PFSK-1 (cell line): ENCODE results near the gene SMARCC1.

ENCODE experiments used
- FOXP2 ChIP-seq: optimal IDR thresholded peaks from 2 replicates; pipeline ENCODE3; 2011; ENCODE audit warnings: borderline replicate concordance, control low read depth, inconsistent platforms; ENCODE audit not compliant: insufficient read depth; ENCODE audit errors: extremely low read length, extremely low read depth
- POLR2AphosphoS5 ChIP-seq: IDR thresholded peaks from 2 replicates; pipeline ENCODE4 v1.6.1; 2012; ENCODE audit warnings: low read depth, mild to moderate bottlenecking, control low read depth, low read length, moderate library complexity
- REST ChIP-seq, 2 experiments: IDR thresholded peaks; 2 replicates each; pipeline versions ENCODE4 v1.6.1 to v1.8.0; 2011 to 2012; ENCODE audit warnings: low read depth in 2 of 2, low read length in 2 of 2, control low read depth in 1 of 2, inconsistent platforms in 1 of 2, mild to moderate bottlenecking in 1 of 2, moderate library complexity in 1 of 2; ENCODE audit not compliant: insufficient read depth in 1 of 2
- SIN3A ChIP-seq: IDR thresholded peaks from 2 replicates; pipeline ENCODE4 v1.6.1; 2012; ENCODE audit warnings: mild to moderate bottlenecking, low read length, moderate library complexity, borderline replicate concordance; ENCODE audit not compliant: insufficient read depth
- TAF1 ChIP-seq: IDR thresholded peaks from 2 replicates; pipeline ENCODE4 v1.6.1; 2012; ENCODE audit warnings: low read length, control low read depth, borderline replicate concordance; ENCODE audit not compliant: insufficient read depth

Gene SMARCC1

GRCh38 chr3:47666118-47666517 is 115.6 kb downstream of the SMARCC1 start:
- TF ChIP-seq POLR2AphosphoS5 (no peak), FOXP2 (no peak), REST (IDR thresholded peaks at IDR 0.05; ENCODE audit: insufficient read depth in 1 of 2, low read depth in 2 of 2, low read length in 2 of 2) (no peak), SIN3A (no peak), TAF1 (no peak)

GRCh38 chr3:47664519-47664918 is 117.2 kb downstream of the SMARCC1 start:
- TF ChIP-seq POLR2AphosphoS5 (no peak), FOXP2 (no peak), REST (IDR thresholded peaks at IDR 0.05; ENCODE audit: insufficient read depth in 1 of 2, low read depth in 2 of 2, low read length in 2 of 2) (no peak), SIN3A (no peak), TAF1 (no peak)

GRCh38 chr3:47663630-47664240 is 118.0 kb downstream of the SMARCC1 start:
- TF ChIP-seq REST (IDR thresholded peaks at IDR 0.05; ENCODE audit: insufficient read depth in 1 of 2, low read depth in 2 of 2, low read length in 2 of 2) (no peak), FOXP2 (no peak), TAF1 (no peak), SIN3A (no peak), POLR2AphosphoS5 (no peak)

GRCh38 chr3:47661121-47661752 is 120.5 kb downstream of the SMARCC1 start:
- TF ChIP-seq POLR2AphosphoS5 (no peak), REST (IDR thresholded peaks at IDR 0.05; ENCODE audit: insufficient read depth in 1 of 2, low read depth in 2 of 2, low read length in 2 of 2) (no peak), SIN3A (no peak), TAF1 (no peak), FOXP2 (no peak)
